Vagina (tissue), 2 donors: ENCODE data around the gene HCRT. TPM values are rescaled to one million over a fixed set of nuclear protein-coding genes. Genes with fewer than 3 reads are reported as not detected.

Experiments
- DNase-seq, 2 donors: peaks; one replicate each; pipeline ENCODE4 v3.0.0-alpha.2; 2017; ENCODE audit errors: extremely low spot score in 2 of 2
- H3K27ac ChIP-seq: fragments of 200-600 bp; sonication (generic); one replicate; pipeline ENCODE4 v1.5.1; 2019
- H3K27me3 ChIP-seq: fragments of 200-600 bp; sonication (generic); one replicate; pipeline ENCODE4 v1.5.1; 2019
- H3K36me3 ChIP-seq, 2 donors: fragments of 200-600 bp; sonication (generic); one replicate each; pipeline ENCODE4 v1.5.1; 2017 to 2019
- H3K4me1 ChIP-seq: fragments of 200-600 bp; sonication (generic); one replicate; pipeline ENCODE4 v1.5.1; 2019
- H3K4me3 ChIP-seq, 2 donors: fragments of 200-600 bp; sonication (generic); 1 replicate in 1 of 2; 2 replicates in 1 of 2; pipeline ENCODE4 v1.5.1; 2016 to 2019
- H3K9me3 ChIP-seq: fragments of 200-600 bp; sonication (generic); one replicate; pipeline ENCODE4 v1.5.1; 2019
- CTCF ChIP-seq, 3 experiments: fragments of 450-650 bp in 2 of 3; fragments of 200-600 bp in 1 of 3; sonication (generic) in 1 of 3; IDR thresholded peaks; one replicate each; pipeline ENCODE4 v1.5.1; 2017 to 2019; ENCODE audit warnings: antibody characterized with exemption in 3 of 3, mild to moderate bottlenecking in 2 of 3, moderate library complexity in 2 of 3
- POLR2A ChIP-seq, 2 donors: fragments of 450-650 bp; IDR thresholded peaks; one replicate each; pipeline ENCODE4 v1.6.1; 2017; ENCODE audit warnings: antibody characterized with exemption in 2 of 2, mild to moderate bottlenecking in 2 of 2, moderate library complexity in 2 of 2
- POLR2AphosphoS5 ChIP-seq, 2 donors: sonication (generic); formaldehyde crosslinking; IDR thresholded peaks; one replicate each; pipeline ENCODE4 v1.9.0; 2017; ENCODE audit warnings: antibody characterized with exemption in 2 of 2, mild to moderate bottlenecking in 2 of 2, low read depth in 1 of 2; ENCODE audit not compliant: insufficient read depth in 1 of 2
- intact Hi-C: fragments of 100-400 bp; cut with DNase I; formaldehyde crosslinking; loops from one replicate; pipeline ENCODE4 v1.15.1; 2023
- total RNA-seq: library from RNA; depleted of rRNA; stranded (reverse); fragments of >200 nt; gene quantifications from one replicate; pipeline ENCODE4 v1.2.3, GENCODE V29; 2016

The HCRT gene
- total RNA-seq, 1 donor from 2014 or later = not detected

- H3K36me3 ChIP-seq = no peaks in the 10 kb centered on the region
- H3K9me3 ChIP-seq = no peaks in the 10 kb centered on the region
- peaks cover 23% of the 10 kb centered on the region for H3K4me1 ChIP-seq
- DNase-seq = no peak
- no peak overlapping the region for H3K4me3 ChIP-seq
- H3K27ac ChIP-seq = no peak overlapping the region
- intact Hi-C loops = no loop called here
- no peak for TF ChIP-seq CTCF (IDR thresholded peaks at IDR 0.05)
- TF ChIP-seq POLR2AphosphoS5 (IDR thresholded peaks at IDR 0.05; ENCODE audit: insufficient read depth in 1 of 2, low read depth in 1 of 2) = no peak
- TF ChIP-seq POLR2A (IDR thresholded peaks at IDR 0.05) = no peak
- no peaks in the 10 kb centered on the region for H3K27me3 ChIP-seq
These were observed 7.2 kb upstream of the HCRT start for GRCh38 chr17:42192189-42193126.

- no peaks in the 10 kb centered on the region for H3K36me3 ChIP-seq
- peaks cover 23% of the 10 kb centered on the region for H3K4me1 ChIP-seq
- no peak overlapping the region for H3K4me3 ChIP-seq
- TF ChIP-seq POLR2A (IDR thresholded peaks at IDR 0.05) (no peak), POLR2AphosphoS5 (IDR thresholded peaks at IDR 0.05; ENCODE audit: insufficient read depth in 1 of 2, low read depth in 1 of 2) (no peak), CTCF (IDR thresholded peaks at IDR 0.05) (no peak)
- intact Hi-C loops = no loop called here
- H3K27me3 ChIP-seq = no peaks in the 10 kb centered on the region
- H3K27ac ChIP-seq = no peak overlapping the region
- no peaks in the 10 kb centered on the region for H3K9me3 ChIP-seq
- DNase-seq = no peak
These were observed 6.0 kb upstream of the HCRT start for GRCh38 chr17:42191275-42191608.

GRCh38 chr17:42190491-42191274 is 5.4 kb upstream of the HCRT start:
- H3K27me3 ChIP-seq = no peaks in the 10 kb centered on the region
- TF ChIP-seq CTCF (IDR thresholded peaks at IDR 0.05) (no peak), POLR2A (IDR thresholded peaks at IDR 0.05) (no peak), POLR2AphosphoS5 (IDR thresholded peaks at IDR 0.05; ENCODE audit: insufficient read depth in 1 of 2, low read depth in 1 of 2) (no peak)
- intact Hi-C loops = no loop called here
- peaks cover 23% of the 10 kb centered on the region for H3K4me1 ChIP-seq
- H3K9me3 ChIP-seq = no peaks in the 10 kb centered on the region
- H3K36me3 ChIP-seq = no peaks in the 10 kb centered on the region
- no peak for DNase-seq
- no peak overlapping the region for H3K27ac ChIP-seq
- H3K4me3 ChIP-seq = no peak overlapping the region

GRCh38 chr17:42189651-42189965 is 4.4 kb upstream of the HCRT start:
- Histone ChIP-seq H3K27ac (no peak overlapping the region), H3K4me1 (peaks cover 22% of the 10 kb centered on the region), H3K4me3 (no peak overlapping the region), H3K9me3 (no peaks in the 10 kb centered on the region), H3K36me3 (no peaks in the 10 kb centered on the region), H3K27me3 (no peaks in the 10 kb centered on the region)
- no peak for DNase-seq
- intact Hi-C loops = no loop called here
- TF ChIP-seq POLR2AphosphoS5 (IDR thresholded peaks at IDR 0.05; ENCODE audit: insufficient read depth in 1 of 2, low read depth in 1 of 2) = no peak

GRCh38 chr17:42188749-42189650 is 3.7 kb upstream of the HCRT start:
- intact Hi-C loops = no loop called here
- no peaks in the 10 kb centered on the region for H3K36me3 ChIP-seq
- H3K4me3 ChIP-seq = no peak overlapping the region
- TF ChIP-seq CTCF (IDR thresholded peaks at IDR 0.05) (no peak), POLR2AphosphoS5 (IDR thresholded peaks at IDR 0.05; ENCODE audit: insufficient read depth in 1 of 2, low read depth in 1 of 2) (no peak), POLR2A (IDR thresholded peaks at IDR 0.05) (no peak)
- peaks cover 25% of the 10 kb centered on the region for H3K4me1 ChIP-seq
- no peaks in the 10 kb centered on the region for H3K9me3 ChIP-seq
- H3K27me3 ChIP-seq = no peaks in the 10 kb centered on the region
- no peak overlapping the region for H3K27ac ChIP-seq
- no peak for DNase-seq
